ENCODE results near the gene CAPRIN1.

The CAPRIN1 gene

DNA sequence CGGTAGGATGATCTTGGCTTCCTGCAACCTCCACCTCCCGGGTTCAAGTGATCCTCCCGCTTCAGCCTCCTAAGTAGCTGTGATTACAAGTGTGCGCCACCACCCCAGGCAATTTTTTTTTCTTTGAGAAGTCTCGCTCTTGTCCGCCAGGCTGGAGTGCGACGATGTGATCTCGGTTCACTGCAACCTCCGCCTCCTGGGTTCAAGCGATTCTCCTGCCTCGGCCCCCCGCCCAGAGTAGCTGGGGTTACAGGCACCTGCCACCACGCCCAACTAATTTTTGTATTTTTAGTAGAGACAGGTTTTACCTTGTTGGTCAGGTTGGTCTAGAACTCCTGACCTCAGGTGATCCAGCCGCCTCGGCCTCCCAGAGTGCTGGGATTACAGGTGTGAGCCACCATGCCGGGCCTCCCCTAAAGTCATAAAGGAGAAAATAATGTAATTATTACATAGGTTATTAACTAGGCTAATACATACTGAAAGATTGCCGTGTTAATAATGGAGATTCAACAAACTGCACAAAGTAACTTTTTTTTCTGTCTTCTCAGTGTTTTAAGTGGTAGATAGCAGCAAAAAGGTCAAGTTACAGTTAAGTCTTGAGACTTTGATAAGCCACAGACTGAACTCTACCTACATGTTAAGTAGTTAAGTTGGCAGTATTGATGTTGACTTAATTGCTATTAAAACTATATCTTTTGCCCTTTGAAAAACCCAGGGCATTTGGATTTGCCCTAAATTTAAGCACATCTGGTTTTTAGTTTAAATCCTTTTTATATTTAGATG is 3.9 kb downstream of the CAPRIN1 start:
- Histone ChIP-seq H4K20me1 (ENCODE audit: insufficient read depth) (peaks cover 63% of the 10 kb centered on the region), H3K79me2 (ENCODE audit: insufficient read depth, low read depth) (peaks cover 83% of the 10 kb centered on the region), H3K27ac (no peak overlapping the region), H3K4me2 (peak overlapping the region; percentile 65; the same call in 1 of the 2 replicates), H3K9ac (no peak overlapping the region; the same call in 1 of the 2 replicates), H2AFZ (ENCODE audit: low read depth) (no peak overlapping the region), H3K4me1 (ENCODE audit: low read depth, poor library complexity, severe bottlenecking) (peaks cover 62% of the 10 kb centered on the region), H3K4me3 (IDR thresholded peaks at IDR 0.05; ENCODE audit: insufficient read depth, low read depth, low read length) (no peak overlapping the region), H3K36me3 (ENCODE audit: insufficient read depth) (peaks cover 7% of the 10 kb centered on the region; the same call in 1 of the 2 replicates), H3K27me3 (ENCODE audit: insufficient read depth, low read depth) (no peaks in the 10 kb centered on the region)
- TF ChIP-seq, protein P1, sequence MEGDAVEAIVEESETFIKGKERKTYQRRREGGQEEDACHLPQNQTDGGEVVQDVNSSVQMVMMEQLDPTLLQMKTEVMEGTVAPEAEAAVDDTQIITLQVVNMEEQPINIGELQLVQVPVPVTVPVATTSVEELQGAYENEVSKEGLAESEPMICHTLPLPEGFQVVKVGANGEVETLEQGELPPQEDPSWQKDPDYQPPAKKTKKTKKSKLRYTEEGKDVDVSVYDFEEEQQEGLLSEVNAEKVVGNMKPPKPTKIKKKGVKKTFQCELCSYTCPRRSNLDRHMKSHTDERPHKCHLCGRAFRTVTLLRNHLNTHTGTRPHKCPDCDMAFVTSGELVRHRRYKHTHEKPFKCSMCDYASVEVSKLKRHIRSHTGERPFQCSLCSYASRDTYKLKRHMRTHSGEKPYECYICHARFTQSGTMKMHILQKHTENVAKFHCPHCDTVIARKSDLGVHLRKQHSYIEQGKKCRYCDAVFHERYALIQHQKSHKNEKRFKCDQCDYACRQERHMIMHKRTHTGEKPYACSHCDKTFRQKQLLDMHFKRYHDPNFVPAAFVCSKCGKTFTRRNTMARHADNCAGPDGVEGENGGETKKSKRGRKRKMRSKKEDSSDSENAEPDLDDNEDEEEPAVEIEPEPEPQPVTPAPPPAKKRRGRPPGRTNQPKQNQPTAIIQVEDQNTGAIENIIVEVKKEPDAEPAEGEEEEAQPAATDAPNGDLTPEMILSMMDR (conservative IDR thresholded peaks at IDR 0.05; ENCODE audit: low read depth, low read length): no peak

DNA sequence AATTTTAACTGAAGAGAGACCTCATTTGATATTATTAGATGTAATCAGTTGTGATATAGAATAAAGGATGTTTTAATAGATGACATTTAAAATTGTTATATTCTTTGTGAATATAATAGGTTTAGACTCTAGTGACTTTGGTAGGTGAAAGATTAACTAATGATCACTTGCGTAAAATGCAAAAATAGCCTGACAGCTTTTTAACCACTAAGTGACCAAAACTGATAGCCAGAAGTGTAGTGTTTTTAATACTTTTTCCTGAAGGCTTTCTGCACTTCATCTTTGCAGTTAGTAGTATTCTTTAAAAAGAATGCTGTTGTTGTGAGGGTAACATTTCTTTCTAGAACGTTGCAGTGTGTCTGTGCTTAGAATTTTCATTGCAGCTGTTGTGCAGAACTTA is 5.1 kb downstream of the CAPRIN1 start:
- Histone ChIP-seq H2AFZ (ENCODE audit: low read depth) (no peak overlapping the region), H4K20me1 (ENCODE audit: insufficient read depth) (peaks cover 75% of the 10 kb centered on the region), H3K36me3 (ENCODE audit: insufficient read depth) (peaks cover 12% of the 10 kb centered on the region; the same call in 1 of the 2 replicates), H3K27me3 (ENCODE audit: insufficient read depth, low read depth) (no peaks in the 10 kb centered on the region), H3K79me2 (ENCODE audit: insufficient read depth, low read depth) (peaks cover 95% of the 10 kb centered on the region), H3K4me3 (IDR thresholded peaks at IDR 0.05; ENCODE audit: insufficient read depth, low read depth, low read length) (no peak overlapping the region), H3K4me2 (peak overlapping the region; percentile 65; the same call in 1 of the 2 replicates), H3K4me1 (ENCODE audit: low read depth, poor library complexity, severe bottlenecking) (peaks cover 58% of the 10 kb centered on the region), H3K27ac (no peak overlapping the region), H3K9ac (no peak overlapping the region)
- TF ChIP-seq, protein P1 (conservative IDR thresholded peaks at IDR 0.05; ENCODE audit: low read depth, low read length): no peak

DNA sequence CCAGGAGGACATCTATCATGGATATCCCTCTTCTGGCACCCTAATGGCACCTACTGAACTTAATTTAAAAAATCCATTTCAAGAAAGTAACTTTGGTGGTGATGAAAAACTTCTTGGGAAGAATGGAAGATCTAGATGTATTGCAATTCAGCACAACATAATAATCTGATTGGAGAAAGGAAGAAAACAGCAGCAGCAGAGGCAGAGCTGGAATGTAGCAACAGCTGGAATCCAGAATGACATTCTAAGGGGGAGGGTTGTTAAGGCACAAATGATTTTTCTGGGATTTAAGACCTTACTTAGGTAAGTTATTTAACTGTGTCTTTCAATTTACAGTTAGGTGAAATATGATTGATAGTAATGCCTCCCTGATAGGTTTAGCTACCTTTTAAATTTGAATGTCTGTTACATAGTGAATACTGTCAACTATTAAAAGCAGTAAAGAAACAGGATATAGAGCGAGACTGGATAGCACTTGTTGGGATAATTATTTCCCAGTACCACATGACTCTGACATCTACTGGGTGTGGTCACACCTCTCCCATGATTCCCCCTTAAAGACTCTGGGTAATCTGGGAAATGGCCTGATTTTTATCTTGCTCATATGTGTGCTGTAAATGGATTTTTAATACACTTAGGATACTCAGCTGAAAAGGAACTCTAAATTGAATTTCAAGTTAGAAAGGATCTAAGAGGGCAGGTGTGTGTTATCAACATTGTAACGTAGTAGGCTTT is 11.7 kb downstream of the CAPRIN1 start:
- Histone ChIP-seq H2AFZ (ENCODE audit: low read depth) (no peak overlapping the region), H4K20me1 (ENCODE audit: insufficient read depth) (peaks cover 91% of the 10 kb centered on the region), H3K79me2 (ENCODE audit: insufficient read depth, low read depth) (peaks cover 100% of the 10 kb centered on the region), H3K36me3 (ENCODE audit: insufficient read depth) (peaks cover 10% of the 10 kb centered on the region; the same call in 1 of the 2 replicates), H3K4me1 (ENCODE audit: low read depth, poor library complexity, severe bottlenecking) (peaks cover 54% of the 10 kb centered on the region), H3K9ac (no peak overlapping the region), H3K27me3 (ENCODE audit: insufficient read depth, low read depth) (no peaks in the 10 kb centered on the region), H3K4me2 (no peak overlapping the region), H3K27ac (no peak overlapping the region), H3K4me3 (IDR thresholded peaks at IDR 0.05; ENCODE audit: insufficient read depth, low read depth, low read length) (no peak overlapping the region)
- TF ChIP-seq, protein P1 (conservative IDR thresholded peaks at IDR 0.05; ENCODE audit: low read depth, low read length): no peak

DNA sequence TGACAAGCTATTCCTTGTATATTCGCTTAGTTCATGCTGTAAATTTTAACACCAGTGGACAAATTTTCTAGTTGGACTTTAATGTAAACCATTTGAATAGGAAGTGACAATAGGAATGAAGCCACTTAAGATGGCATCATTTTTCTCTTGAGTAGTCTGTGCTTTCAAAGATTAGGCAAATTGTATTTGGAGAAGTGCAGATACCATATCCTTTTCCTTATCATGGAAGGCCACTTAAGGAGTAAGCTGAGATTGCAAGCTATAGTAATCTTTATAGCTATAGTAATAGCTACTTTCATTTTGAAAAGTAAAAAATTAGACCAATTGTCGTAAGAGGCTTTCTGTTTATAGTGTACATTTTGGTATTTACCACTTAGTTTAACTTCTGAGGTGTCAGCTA is 12.8 kb downstream of the CAPRIN1 start:
- Histone ChIP-seq H3K4me3 (IDR thresholded peaks at IDR 0.05; ENCODE audit: insufficient read depth, low read depth, low read length) (no peak overlapping the region), H3K36me3 (ENCODE audit: insufficient read depth) (peaks cover 10% of the 10 kb centered on the region; the same call in 1 of the 2 replicates), H3K27me3 (ENCODE audit: insufficient read depth, low read depth) (no peaks in the 10 kb centered on the region), H3K4me1 (ENCODE audit: low read depth, poor library complexity, severe bottlenecking) (peaks cover 47% of the 10 kb centered on the region), H3K9ac (no peak overlapping the region), H3K27ac (no peak overlapping the region), H3K4me2 (no peak overlapping the region), H3K79me2 (ENCODE audit: insufficient read depth, low read depth) (peaks cover 100% of the 10 kb centered on the region), H2AFZ (ENCODE audit: low read depth) (no peak overlapping the region), H4K20me1 (ENCODE audit: insufficient read depth) (peaks cover 90% of the 10 kb centered on the region)
- TF ChIP-seq, protein P1 (conservative IDR thresholded peaks at IDR 0.05; ENCODE audit: low read depth, low read length): no peak

All from KMS-11 (cell line).